Right lobe of liver (tissue), 6 donors: ENCODE results near the gene HES2. TPM values are rescaled to one million over a fixed set of nuclear protein-coding genes. Genes with fewer than 3 reads are reported as not detected.

Experiments
- ATAC-seq, 4 donors: fragments of 200-7000 bp; cut with Tn5 transposase; one replicate each; pipeline ENCODE4 v1.9.1; 2020; ENCODE audit warnings: mild to moderate bottlenecking in 4 of 4, moderate library complexity in 4 of 4
- DNase-seq, 3 donors: peaks; one replicate each; pipeline ENCODE4 v3.0.0-alpha.2; 2020
- H3K27ac ChIP-seq, 3 donors: fragments of 200-600 bp; one replicate each; pipeline ENCODE4 v1.8.0; 2022
- H3K27me3 ChIP-seq, 2 donors: fragments of 200-600 bp; one replicate each; pipeline ENCODE4 v1.8.0; 2022
- H3K36me3 ChIP-seq, 4 donors: fragments of 200-600 bp; sonication (generic) in 1 of 4; one replicate each; pipeline versions ENCODE4 v1.5.1 to v1.8.0; 2017 to 2022; ENCODE audit warnings: control low read depth in 1 of 4
- H3K4me1 ChIP-seq, 4 donors: fragments of 200-600 bp; sonication (generic) in 1 of 4; one replicate each; pipeline versions ENCODE4 v1.5.1 to v1.8.0; 2017 to 2022; ENCODE audit warnings: control low read depth in 1 of 4
- H3K4me3 ChIP-seq, 3 donors: fragments of 200-600 bp; one replicate each; pipeline ENCODE4 v1.8.0; 2022
- H3K9me3 ChIP-seq, 4 donors: fragments of 200-600 bp; sonication (generic) in 1 of 4; one replicate each; pipeline versions ENCODE4 v1.5.1 to v1.8.0; 2017 to 2022; ENCODE audit warnings: control low read depth in 1 of 4
- CTCF ChIP-seq, 4 donors: fragments of 200-600 bp in 3 of 4; fragments of 450-650 bp in 1 of 4; IDR thresholded peaks; one replicate each; pipeline versions ENCODE4 v1.5.1 to v1.8.0; 2016 to 2022; ENCODE audit warnings: antibody characterized with exemption in 4 of 4, mild to moderate bottlenecking in 2 of 4
- POLR2A ChIP-seq: fragments of 450-650 bp; IDR thresholded peaks from one replicate; pipeline ENCODE4 v1.6.1; 2017; ENCODE audit warnings: antibody characterized with exemption, mild to moderate bottlenecking
- WGBS: methylation state at CpG from one replicate; pipeline ENCODE4 v1.1.6; 2018; ENCODE audit warnings: low coverage, low lambda C conversion rate; ENCODE audit not compliant: insufficient coverage; ENCODE audit errors: missing lambda C conversion rate; 5-methylcytosine and 5-hydroxymethylcytosine counted together
- intact Hi-C, 2 donors: fragments of 100-400 bp; cut with DNase I; formaldehyde crosslinking; loops; one replicate each; pipeline versions ENCODE4 v1.11.2 to v1.14.1; 2022
- total RNA-seq, 6 experiments: library from RNA; depleted of rRNA in 2 of 6; stranded (reverse); fragments of >200 nt in 2 of 6; fragmentation: NEBNext Ultra II Directional in 3 of 6; extraction: Animal tissue kit (Norgen Biotek cat#: 25700) in 3 of 6; gene quantifications; one replicate each; pipeline versions ENCODE4 v1.1.0 to v1.2.4, GENCODE V29; 2016 to 2023
- donor health status: DM: no; HTN: yes; CAD: no.
- donor health status: DM: no; HTN: no; CAD: no.
- donor health status: DM: no; HTN: no; CAD: no.
- donor health status: DM: no; HTN: yes; CAD: no.
- donor health status: DM: no; HTN: yes; CAD: no.

HES2 gene
- total RNA-seq, 6 experiments from 2014 or later: 0.27 to 1.2 (median 0.68) TPM; not detected in 3

- TF ChIP-seq POLR2A (no peak), CTCF (IDR thresholded peaks at IDR 0.05) (no peak)
- 71% methylated on average over 6 of the region's 16 CpGs for WGBS
- ATAC-seq (no peak), DNase-seq (no peak)
- H3K4me1 ChIP-seq: peaks cover 0 to 18% (median 2%) of the 10 kb centered on the region in 4 donors
- intact Hi-C loops: no loop called here
- no peaks in the 10 kb centered on the region for H3K27me3 ChIP-seq
- H3K4me3 ChIP-seq: peak overlapping the region; percentile 49 to 80 (median 63)
- no peaks in the 10 kb centered on the region for H3K9me3 ChIP-seq
- H3K36me3 ChIP-seq: no peaks in the 10 kb centered on the region
- H3K27ac ChIP-seq: no peak overlapping the region
Observed at GRCh38 chr1:6391951-6392808, 27.5 kb downstream of the HES2 start.

- no peaks in the 10 kb centered on the region for H3K27me3 ChIP-seq
- ATAC-seq (no peak), DNase-seq (no peak)
- peaks cover 0 to 18% (median 2%) of the 10 kb centered on the region in 4 donors for H3K4me1 ChIP-seq
- intact Hi-C loops: no loop called here
- TF ChIP-seq POLR2A (no peak), CTCF (IDR thresholded peaks at IDR 0.05) (no peak)
- no peaks in the 10 kb centered on the region for H3K36me3 ChIP-seq
- H3K9me3 ChIP-seq: no peaks in the 10 kb centered on the region
- 87% methylated on average over 6 of the region's 9 CpGs for WGBS
- H3K4me3 ChIP-seq: no peak overlapping the region
- H3K27ac ChIP-seq: no peak overlapping the region
Observed at GRCh38 chr1:6389971-6390370, 29.7 kb downstream of the HES2 start.

- 80% methylated on average over 10 of the region's 10 CpGs for WGBS
- H3K9me3 ChIP-seq: no peaks in the 10 kb centered on the region
- no peaks in the 10 kb centered on the region for H3K27me3 ChIP-seq
- no peak overlapping the region for H3K27ac ChIP-seq
- no peak for DNase-seq
- H3K4me3 ChIP-seq: no peak overlapping the region
- no peaks in the 10 kb centered on the region for H3K4me1 ChIP-seq
- H3K36me3 ChIP-seq: no peaks in the 10 kb centered on the region
- intact Hi-C loops: no loop called here
- ATAC-seq: no peak
- TF ChIP-seq POLR2A: no peak
- no peak for TF ChIP-seq CTCF (IDR thresholded peaks at IDR 0.05)
Observed at GRCh38 chr1:6386371-6386949, 33.3 kb downstream of the HES2 start.

- no peak overlapping the region for H3K27ac ChIP-seq
- no peaks in the 10 kb centered on the region for H3K27me3 ChIP-seq
- TF ChIP-seq POLR2A (no peak), CTCF (IDR thresholded peaks at IDR 0.05) (no peak)
- DNase-seq (no peak), ATAC-seq (peak in 2 of 4 donors; percentile 20 to 25)
- H3K4me1 ChIP-seq: no peaks in the 10 kb centered on the region
- H3K9me3 ChIP-seq: no peaks in the 10 kb centered on the region
- intact Hi-C loops: no loop called here
- 47% methylated on average over 3 of the region's 22 CpGs for WGBS
- no peak overlapping the region for H3K4me3 ChIP-seq
- no peaks in the 10 kb centered on the region for H3K36me3 ChIP-seq
Observed at GRCh38 chr1:6385488-6386191, 34.1 kb downstream of the HES2 start.
